ENCODE results near the gene SLC4A2.
A peak's percentile ranks its signal among the peaks of the same experiment; 100 is the strongest.

The SLC4A2 gene

GRCh38 chr7:151076863-151077704 lies 17.7 kb downstream of the SLC4A2 start:
- no peak overlapping the region for H3K4me3 ChIP-seq

DNA sequence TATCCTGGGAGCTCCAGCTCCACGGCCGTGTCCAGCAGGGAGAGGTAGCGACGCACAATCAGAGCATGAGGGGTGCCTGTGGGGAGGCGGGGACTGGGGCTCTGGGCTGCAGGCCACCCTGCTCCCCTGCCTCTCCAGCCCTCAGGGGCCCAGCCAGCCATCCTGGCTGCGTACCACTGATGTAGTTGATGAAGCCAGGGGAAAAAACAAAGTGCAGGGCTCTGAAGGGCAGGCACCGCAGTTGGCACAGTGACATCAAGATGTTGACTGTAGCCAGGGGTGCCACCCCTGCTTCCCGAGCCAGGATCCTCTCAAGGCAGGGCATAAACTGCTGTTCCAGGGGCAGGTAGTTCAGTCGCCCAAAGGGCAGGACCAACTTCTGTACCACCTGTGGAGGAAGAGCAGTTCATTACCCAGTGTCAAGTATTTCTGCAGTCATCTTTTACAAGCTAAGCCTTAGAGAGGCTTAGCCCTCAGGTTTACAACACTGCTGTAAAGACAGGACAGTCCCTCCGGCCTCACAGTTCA lies 18.4 kb downstream of the SLC4A2 start:
- no peak overlapping the region for H3K4me3 ChIP-seq
- H3K27ac ChIP-seq = peak overlapping the region in 6 of 21 experiments; percentile 4 to 64 (median 43)

More at GRCh38 chr7:151076863-151077704, 17.7 kb downstream of the SLC4A2 start:
- H3K27ac ChIP-seq = peak overlapping the region in 7 of 21 experiments; percentile 17 to 64 (median 32)

- H3K27ac ChIP-seq = peak overlapping the region in 7 of 21 experiments; percentile 4 to 64 (median 44)
- no peak overlapping the region for H3K4me3 ChIP-seq
Measured at GRCh38 chr7:151078233-151079040, 19.0 kb downstream of the SLC4A2 start.

DNA sequence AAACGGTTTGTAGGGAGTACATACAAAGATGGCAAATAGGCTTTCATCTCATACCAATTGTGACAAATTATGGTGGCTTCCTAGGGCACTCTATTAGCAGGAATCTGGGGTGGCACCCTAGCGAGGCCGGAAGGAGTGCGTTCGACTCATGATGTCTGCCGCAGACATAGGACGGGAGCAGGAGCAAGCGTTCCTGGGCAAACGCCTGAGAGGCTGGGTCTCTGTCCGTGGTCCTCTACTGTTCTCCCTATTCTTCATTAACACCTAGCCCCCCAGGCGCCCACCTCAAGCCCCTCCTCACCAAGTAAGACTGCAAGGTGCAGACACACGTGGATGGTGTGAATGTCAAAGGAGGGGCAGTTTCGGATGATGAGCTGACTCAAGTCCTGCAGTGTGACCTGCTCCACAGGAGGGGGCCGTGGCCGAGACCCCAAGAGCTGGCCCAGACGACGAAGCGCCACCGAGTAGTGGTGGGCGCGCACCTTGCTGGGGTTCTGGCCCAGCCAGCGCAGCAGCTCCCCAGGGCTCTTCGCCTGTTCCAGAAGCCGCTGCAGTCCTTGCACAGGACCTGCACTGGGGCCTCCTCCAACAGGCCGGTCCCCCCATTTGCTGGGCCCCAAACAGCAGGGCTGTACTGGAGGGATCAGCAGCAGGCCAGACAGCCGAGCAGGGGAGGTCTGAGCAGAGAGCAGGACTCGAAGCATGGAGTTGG lies 20.0 kb downstream of the SLC4A2 start:
- Histone ChIP-seq H3K4me3 (peak overlapping the region; percentile 75 to 98 (median 91)), H3K27ac (peak overlapping the region in 13 of 21 experiments; percentile 91 to 98 (median 96))

- H3K27ac ChIP-seq = peak overlapping the region; percentile 68 to 98 (median 96)
Measured at GRCh38 chr7:151080067-151080521, 20.7 kb downstream of the SLC4A2 start.

GRCh38 chr7:151080522-151081169 lies 21.3 kb downstream of the SLC4A2 start, which contains the start of gene FASTK:
Gene FASTK, minus strand, starts transcription at chr7:151080809. Its CDS starts 43 bp downstream, at chr7:151080766.
- H3K4me3 ChIP-seq = peak within 1 kb of the TSS; percentile 75 to 98 (median 91)
- H3K27ac ChIP-seq = peak within 1 kb of the TSS; percentile 68 to 98 (median 96)

More at GRCh38 chr7:151080067-151080521, 20.7 kb downstream of the SLC4A2 start:
- peak overlapping the region; percentile 75 to 98 (median 91) for H3K4me3 ChIP-seq

GRCh38 chr7:151081170-151082101 lies 22.0 kb downstream of the SLC4A2 start:
- peak overlapping the region; percentile 75 to 98 (median 91) for H3K4me3 ChIP-seq
- H3K27ac ChIP-seq = peak overlapping the region; percentile 58 to 98 (median 96)

- peak overlapping the region; percentile 71 to 92 (median 85) for H3K4me3 ChIP-seq
- peak overlapping the region in 20 of 21 experiments; percentile 82 to 98 (median 96) for H3K27ac ChIP-seq
Measured at GRCh38 chr7:151082141-151083070, 23.0 kb downstream of the SLC4A2 start.

GRCh38 chr7:151083071-151083823 lies 23.9 kb downstream of the SLC4A2 start, which contains the start of gene TMUB1:
Gene TMUB1, minus strand, starts transcription at chr7:151083493. Its CDS starts 930 bp downstream, at chr7:151082563.
- Histone ChIP-seq H3K27ac (peak within 1 kb of the TSS; percentile 66 to 97 (median 94)), H3K4me3 (peak within 1 kb of the TSS; percentile 71 to 92 (median 85))

DNA sequence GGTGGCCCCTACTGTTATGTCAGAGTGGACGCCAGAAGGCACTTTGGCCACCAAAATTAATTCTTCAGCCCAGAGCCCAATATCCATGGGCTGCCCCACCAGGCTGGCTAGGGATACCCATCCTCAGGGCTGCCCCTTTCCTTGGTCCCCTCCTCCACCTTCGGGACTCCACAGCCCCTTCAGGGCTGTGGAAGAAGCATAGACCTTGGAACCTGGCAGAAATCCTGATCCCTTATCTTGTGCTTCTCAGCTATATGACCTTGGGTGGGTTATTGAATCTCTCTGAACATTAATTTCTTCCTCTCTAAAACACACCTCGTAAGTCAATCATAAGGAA lies 24.4 kb downstream of the SLC4A2 start:
- Histone ChIP-seq H3K4me3 (peak overlapping the region; percentile 71 to 92 (median 85)), H3K27ac (peak overlapping the region in 14 of 21 experiments; percentile 83 to 97 (median 96))

- H3K27ac ChIP-seq = peak overlapping the region in 14 of 21 experiments; percentile 59 to 90 (median 78)
- H3K4me3 ChIP-seq = peak overlapping the region in 1 of 7 experiments; percentile 62
Measured at GRCh38 chr7:151085329-151085690, 25.9 kb downstream of the SLC4A2 start.

- H3K4me3 ChIP-seq = peak within 1 kb of the TSS; percentile 47 to 83 (median 69)
Measured at GRCh38 chr7:151085691-151086620, 26.6 kb downstream of the SLC4A2 start, which contains the start of gene AGAP3. Gene AGAP3, plus strand, starts transcription at chr7:151086475. Its CDS starts 267 bp downstream, at chr7:151086742.

GRCh38 chr7:151086802-151087244 lies 27.4 kb downstream of the SLC4A2 start:
- Histone ChIP-seq H3K27ac (peak overlapping the region; percentile 29 to 95 (median 86)), H3K4me3 (peak overlapping the region; percentile 47 to 83 (median 69))

More at GRCh38 chr7:151085691-151086620, 26.6 kb downstream of the SLC4A2 start, which contains the start of gene AGAP3:
- peak within 1 kb of the TSS; percentile 29 to 95 (median 86) for H3K27ac ChIP-seq

Measured in skin epidermis (tissue), 12 donors.